HepG2 (cell line): ENCODE measurements around the gene PGPEP1. TPM values are rescaled to one million over a fixed set of nuclear protein-coding genes. Genes with fewer than 3 reads are reported as not detected.

ENCODE experiments used
- AGO2 ChIP-seq: fragments of 200-400 bp; formaldehyde crosslinking; optimal IDR thresholded peaks from 2 replicates; pipeline ENCODE3; 2017; ENCODE audit warnings: mild to moderate bottlenecking, low read depth, low read length, moderate library complexity
- ARID5B ChIP-seq: IDR thresholded peaks from 2 replicates; pipeline ENCODE4 v1.4.0; 2020; ENCODE audit warnings: mild to moderate bottlenecking, missing genetic modification reagents
- CERS6 ChIP-seq: sonication (generic); formaldehyde crosslinking; IDR thresholded peaks from 2 replicates; pipeline ENCODE4 v1.5.0; 2020; ENCODE audit warnings: missing genetic modification reagents
- DDIT3 ChIP-seq: sonication (generic); formaldehyde crosslinking; IDR thresholded peaks from 2 replicates; pipeline ENCODE4 v1.4.0; 2020; ENCODE audit warnings: mild to moderate bottlenecking, missing genetic modification reagents
- HIC2 ChIP-seq: sonication (generic); formaldehyde crosslinking; IDR thresholded peaks from 2 replicates; pipeline ENCODE4 v1.9.0; 2022; ENCODE audit warnings: low read depth, missing genetic modification reagents
- LBX2 ChIP-seq: sonication (generic); formaldehyde crosslinking; IDR thresholded peaks from 2 replicates; pipeline ENCODE4 v1.5.0; 2020; ENCODE audit warnings: missing genetic modification reagents, mild to moderate bottlenecking, borderline replicate concordance
- NFRKB ChIP-seq: fragments of 450-650 bp; IDR thresholded peaks from 2 replicates; pipeline ENCODE4 v1.6.1; 2017
- NR2C2 ChIP-seq: sonication (generic); formaldehyde crosslinking; IDR thresholded peaks from 2 replicates; pipeline ENCODE4 v1.4.0; 2020; ENCODE audit warnings: missing genetic modification reagents, mild to moderate bottlenecking, moderate library complexity, borderline replicate concordance
- TMF1 ChIP-seq: sonication (generic); formaldehyde crosslinking; IDR thresholded peaks from 2 replicates; pipeline ENCODE4 v1.8.1; 2022; ENCODE audit warnings: low read depth, missing genetic modification reagents
- TRIM24 ChIP-seq: sonication (generic); formaldehyde crosslinking; IDR thresholded peaks from 2 replicates; pipeline ENCODE4 v1.8.0; 2022; ENCODE audit warnings: mild to moderate bottlenecking, missing genetic modification reagents
- TSC22D2 ChIP-seq: sonication (generic); formaldehyde crosslinking; IDR thresholded peaks from 2 replicates; pipeline ENCODE4 v1.5.1; 2020; ENCODE audit warnings: missing genetic modification reagents, mild to moderate bottlenecking, borderline replicate concordance
- ZNF12 ChIP-seq: sonication (generic); formaldehyde crosslinking; IDR thresholded peaks from 2 replicates; pipeline ENCODE4 v1.5.0; 2020; ENCODE audit warnings: missing genetic modification reagents
- ZNF225 ChIP-seq: sonication (generic); formaldehyde crosslinking; IDR thresholded peaks from 2 replicates; pipeline ENCODE4 v1.4.0; 2020; ENCODE audit warnings: mild to moderate bottlenecking, missing genetic modification reagents
- ZNF251 ChIP-seq: sonication (generic); formaldehyde crosslinking; IDR thresholded peaks from 2 replicates; pipeline ENCODE4 v1.9.0; 2021; ENCODE audit warnings: mild to moderate bottlenecking, missing genetic modification reagents
- ZNF362 ChIP-seq: sonication (generic); formaldehyde crosslinking; IDR thresholded peaks from 2 replicates; pipeline ENCODE4 v1.4.0; 2020; ENCODE audit warnings: missing genetic modification reagents, mild to moderate bottlenecking, borderline replicate concordance
- ZNF563 ChIP-seq: sonication (generic); formaldehyde crosslinking; IDR thresholded peaks from 2 replicates; pipeline ENCODE4 v1.8.0; 2022; ENCODE audit warnings: mild to moderate bottlenecking, moderate library complexity, missing genetic modification reagents
- ZNF605 ChIP-seq: sonication (generic); formaldehyde crosslinking; IDR thresholded peaks from 2 replicates; pipeline ENCODE4 v1.8.0; 2022; ENCODE audit warnings: mild to moderate bottlenecking, missing genetic modification reagents
- ZNF761 ChIP-seq: sonication (generic); formaldehyde crosslinking; conservative IDR thresholded peaks from 2 replicates; pipeline ENCODE4 v1.4.0; 2020; ENCODE audit warnings: mild to moderate bottlenecking, missing genetic modification reagents
- ZNF776 ChIP-seq: sonication (generic); formaldehyde crosslinking; IDR thresholded peaks from 2 replicates; pipeline ENCODE4 v1.4.0; 2020; ENCODE audit warnings: mild to moderate bottlenecking, missing genetic modification reagents
- ZNF781 ChIP-seq: sonication (generic); formaldehyde crosslinking; IDR thresholded peaks from 2 replicates; pipeline ENCODE4 v1.5.1; 2020; ENCODE audit warnings: borderline replicate concordance, mild to moderate bottlenecking, missing genetic modification reagents; ENCODE audit errors: not compliant biosample characterization
- ZNF841 ChIP-seq: sonication (generic); formaldehyde crosslinking; IDR thresholded peaks from 2 replicates; pipeline ENCODE4 v1.8.1; 2023; ENCODE audit warnings: missing genetic modification reagents, borderline replicate concordance
- polyA plus RNA-seq, 8 experiments: library from polyadenylated mRNA; depleted of rRNA in 3 of 8; stranded (reverse) in 7 of 8; unstranded in 1 of 8; fragments of >200 nt; fragmentation: Illumina TruSeq in 4 of 8; extraction: Trizol in 4 of 8; gene quantifications; 2 replicates each; pipeline versions ENCODE4 v1.2.1 to v1.2.3, GENCODE V29; 2011 to 2016; ENCODE audit warnings: low read depth in 4 of 8, missing spikeins in 1 of 8, mixed read lengths in 1 of 8; ENCODE audit not compliant: insufficient read depth in 1 of 8
- total RNA-seq, 5 experiments: library from RNA; depleted of rRNA; stranded (reverse); fragments of >200 nt; fragmentation: Illumina TruSeq; extraction: Trizol; gene quantifications; 2 replicates each; pipeline ENCODE4 v1.2.3, GENCODE V29; 2016; ENCODE audit warnings: low read depth in 1 of 5

The PGPEP1 gene
- total and polyA plus RNA-seq, 2 of the 13 experiments (the other 11 are each of a cell fraction or from before 2014, with no cell fraction given), result 53.1 to 56.6 TPM

GRCh38 chr19:18362934-18363542 is 22.6 kb downstream of the PGPEP1 start (continued):
- TF ChIP-seq HIC2 (CRISPR knock-in tag) (peak; percentile 63), ZNF563 (CRISPR knock-in tag) (no peak), ZNF776 (CRISPR knock-in tag) (no peak), CERS6 (no peak), ZNF225 (CRISPR knock-in tag) (no peak), NFRKB (no peak), ARID5B (CRISPR knock-in tag) (peak; percentile 81), ZNF362 (CRISPR knock-in tag) (peak; percentile 94), TSC22D2 (no peak), NR2C2 (CRISPR knock-in tag) (peak; percentile 80; the same call in 1 of the 2 replicates), DDIT3 (CRISPR knock-in tag) (no peak), ZNF781 (CRISPR knock-in tag) (no peak), TMF1 (CRISPR knock-in tag) (0 out of 2 replicates have a peak, but pooled peaks have one; percentile 47), ZNF841 (no peak), LBX2 (CRISPR knock-in tag) (no peak), TRIM24 (no peak), ZNF605 (CRISPR knock-in tag) (0 out of 2 replicates have a peak, but pooled peaks have one; percentile 46), AGO2 (no peak), ZNF761 (CRISPR knock-in tag) (no peak), ZNF12 (no peak), ZNF251 (CRISPR knock-in tag) (no peak; the same call in 1 of the 2 replicates)
